GM19351 (cell line): ENCODE data around the gene FANCE.

Experiments
- ATAC-seq: cut with Tn5 transposase; IDR thresholded peaks from one replicate; pipeline ENCODE4 v1.9.1; 2021; ENCODE audit warnings: mild to moderate bottlenecking, moderate library complexity; ENCODE audit not compliant: unreplicated experiment

The FANCE gene

GRCh38 chr6:35463292-35463691 lies 11.2 kb downstream of the FANCE start:
- ATAC-seq: no peak

- no peak for ATAC-seq
These were observed 13.5 kb downstream of the FANCE start for GRCh38 chr6:35465646-35466045.

GRCh38 chr6:35468181-35468979 lies 16.2 kb downstream of the FANCE start, which contains the start of gene RPL10A:
RPL10A (plus strand) TSS chr6:35468401; CDS start chr6:35468435, 34 bp downstream.
- ATAC-seq: peak; percentile 89

- ATAC-seq: no peak
These were observed 17.0 kb downstream of the FANCE start for GRCh38 chr6:35468980-35469750.

- no peak for ATAC-seq
These were observed 17.9 kb downstream of the FANCE start for GRCh38 chr6:35469751-35470662.

GRCh38 chr6:35470663-35471120 lies 18.6 kb downstream of the FANCE start:
- no peak for ATAC-seq

- ATAC-seq: no peak
These were observed 19.8 kb downstream of the FANCE start for GRCh38 chr6:35471836-35472345.

GRCh38 chr6:35473075-35473849 lies 21.1 kb downstream of the FANCE start:
- ATAC-seq: no peak

GRCh38 chr6:35473850-35474130 lies 21.7 kb downstream of the FANCE start:
- ATAC-seq: no peak

- ATAC-seq: no peak
These were observed 22.2 kb downstream of the FANCE start for GRCh38 chr6:35474131-35474941.

- ATAC-seq: no peak
These were observed 22.9 kb downstream of the FANCE start for GRCh38 chr6:35474942-35475570.

GRCh38 chr6:35475573-35475972 lies 23.4 kb downstream of the FANCE start:
- ATAC-seq: no peak

- ATAC-seq: no peak
These were observed 23.9 kb downstream of the FANCE start for GRCh38 chr6:35476004-35476403.

- no peak for ATAC-seq
These were observed 24.9 kb downstream of the FANCE start for GRCh38 chr6:35477028-35477427.

GRCh38 chr6:35477551-35478179 lies 25.5 kb downstream of the FANCE start:
- no peak for ATAC-seq

GRCh38 chr6:35478259-35478658 lies 26.1 kb downstream of the FANCE start:
- ATAC-seq: no peak

GRCh38 chr6:35480176-35480575 lies 28.0 kb downstream of the FANCE start:
- ATAC-seq: no peak

- ATAC-seq: no peak
These were observed 29.1 kb downstream of the FANCE start for GRCh38 chr6:35481226-35481625.
